GM19035 (cell line): ENCODE results near the gene PTMS.

Source experiments
- ATAC-seq: cut with Tn5 transposase; IDR thresholded peaks from one replicate; pipeline ENCODE4 v1.9.1; 2021; ENCODE audit not compliant: unreplicated experiment

The PTMS gene

DNA sequence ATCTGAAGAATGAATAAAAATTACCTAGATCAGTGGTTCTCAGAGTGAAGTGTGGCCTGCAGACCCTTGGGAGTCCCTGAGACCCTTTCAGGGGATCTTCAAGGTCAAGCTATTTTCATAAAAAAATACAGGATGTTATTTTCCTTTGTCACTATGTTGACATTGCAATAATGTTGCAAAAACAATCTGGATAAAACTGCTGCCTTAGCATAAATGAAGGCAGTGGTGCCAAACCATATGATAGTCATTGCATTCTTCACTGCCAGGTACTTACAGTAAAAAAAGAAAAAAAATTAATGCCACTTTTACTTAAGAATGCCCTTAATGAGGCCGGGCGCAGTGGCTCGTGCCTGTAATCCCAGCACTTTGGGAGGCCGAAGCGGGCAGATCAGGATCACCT, 21.1 kb downstream of the PTMS start:
- no peak for ATAC-seq

GRCh38 chr12:6788972-6789924, 23.1 kb downstream of the PTMS start, which contains the start of gene CD4:
Gene CD4, plus strand, starts transcription at chr12:6789528. Its CDS starts 10,611 bp downstream, at chr12:6800139.
- ATAC-seq: no peak

DNA sequence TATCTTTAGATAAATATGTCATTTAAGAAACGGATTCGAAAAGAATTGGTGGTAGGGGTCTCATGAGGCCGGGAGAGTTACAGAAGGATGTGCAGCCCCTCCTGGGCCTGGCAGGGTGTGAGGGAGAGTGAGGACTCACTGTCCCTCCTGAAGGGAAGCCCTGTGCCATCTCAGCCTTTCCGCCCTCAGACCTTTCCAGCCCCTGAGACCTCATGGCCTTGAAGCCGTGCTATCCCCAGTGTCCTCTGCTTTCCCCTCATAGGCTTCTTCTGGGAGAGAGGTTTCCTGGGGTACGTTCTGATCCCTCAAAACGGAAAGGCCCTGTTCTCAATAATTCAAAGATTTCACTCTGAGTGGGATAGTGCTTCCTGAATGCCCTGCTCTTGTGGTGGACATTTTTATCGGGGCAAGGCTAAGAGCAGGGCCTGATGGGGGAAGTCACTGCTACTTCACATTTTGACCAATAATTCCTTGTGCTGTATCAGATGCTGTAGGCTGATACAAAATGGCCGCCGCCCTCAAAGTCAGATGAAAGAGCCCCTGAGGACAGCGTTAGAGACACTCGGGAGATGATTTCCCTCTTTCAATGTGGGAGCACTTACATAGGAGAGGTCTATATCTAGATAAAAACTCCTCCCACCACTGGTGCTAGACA, 24.5 kb downstream of the PTMS start:
- no peak for ATAC-seq

DNA sequence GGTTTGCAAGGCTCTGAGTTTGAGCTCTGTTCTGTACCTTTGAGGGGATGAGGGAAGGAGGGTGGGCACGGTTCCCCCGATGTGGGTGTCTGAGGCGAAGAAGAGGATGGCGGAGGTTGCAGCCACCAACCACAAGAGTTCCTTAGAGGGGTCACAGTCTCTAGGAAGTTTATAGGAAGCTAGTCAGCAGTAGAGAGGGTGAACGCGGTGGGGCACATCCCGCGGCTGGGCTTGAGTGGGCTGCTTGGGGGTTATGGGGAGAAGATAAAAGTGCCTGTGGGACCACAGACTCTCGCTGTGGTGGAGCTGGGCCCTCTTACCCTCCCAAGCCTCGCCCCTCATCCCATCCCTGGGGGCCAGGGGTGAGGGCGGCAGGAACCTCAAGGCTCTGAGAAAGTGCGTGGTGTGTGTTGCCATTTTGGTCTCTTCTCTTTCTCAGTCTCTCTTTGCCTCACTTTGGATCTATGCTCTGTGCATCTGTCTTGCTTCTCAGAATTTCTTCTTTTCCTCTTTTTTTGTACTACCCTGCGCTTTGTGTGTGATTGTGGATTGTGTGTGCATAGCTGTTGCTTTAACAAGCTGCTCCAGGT, 25.9 kb downstream of the PTMS start:
- ATAC-seq: no peak

DNA sequence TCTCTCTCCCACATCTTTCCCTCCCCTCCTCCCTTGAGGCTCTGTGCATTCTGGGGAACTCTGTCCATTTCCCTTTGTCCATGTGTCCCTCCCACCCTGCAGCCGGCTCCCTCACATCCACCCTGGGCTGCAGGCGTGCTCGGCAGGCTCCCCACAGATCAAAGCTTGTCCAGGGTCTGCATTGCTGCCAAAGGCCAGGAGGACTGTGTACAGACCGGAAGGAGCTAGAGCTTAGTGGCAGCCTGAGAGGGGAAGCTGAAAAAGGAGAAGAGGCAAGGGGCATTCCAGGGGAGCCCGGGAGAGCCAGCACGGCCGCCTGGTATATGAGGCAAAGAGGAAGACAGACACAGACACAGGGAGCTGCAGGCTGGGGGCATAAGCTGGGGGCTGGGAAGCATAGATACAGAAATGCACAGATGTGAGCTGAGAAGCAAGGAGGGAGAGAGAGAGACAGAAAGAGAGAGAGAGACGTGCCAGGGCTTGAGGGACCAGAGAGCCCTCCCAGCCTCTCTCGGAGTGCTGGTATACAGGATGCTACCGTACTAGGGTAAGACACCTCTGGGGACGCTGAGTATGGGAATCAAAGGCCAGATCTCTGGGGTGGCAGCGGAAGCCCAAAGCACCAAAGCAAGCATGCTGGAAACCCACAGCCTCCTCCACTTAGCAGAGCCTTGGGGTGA, 26.5 kb downstream of the PTMS start:
- ATAC-seq: no peak

DNA sequence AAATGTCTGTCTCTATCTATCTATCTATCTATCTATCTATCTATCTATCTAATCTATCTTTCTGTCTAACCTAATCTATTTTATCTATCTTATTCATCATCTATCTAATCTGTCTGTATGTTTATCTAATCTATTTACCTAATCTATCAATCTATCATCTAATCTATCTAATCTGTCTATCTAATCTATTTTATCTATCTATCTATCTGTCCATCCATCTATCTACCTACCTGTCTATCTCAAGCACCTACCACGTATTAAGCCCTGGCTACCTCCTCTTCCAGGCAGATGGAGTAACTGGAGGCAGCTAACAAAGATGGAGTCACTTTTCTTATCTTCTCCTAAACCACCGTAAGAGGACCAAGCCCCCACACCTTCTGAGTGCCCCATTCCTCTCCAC, 28.9 kb downstream of the PTMS start:
- ATAC-seq: no peak

GRCh38 chr12:6796576-6796975, 30.4 kb downstream of the PTMS start:
- ATAC-seq: no peak

GRCh38 chr12:6799147-6799546, 33.0 kb downstream of the PTMS start:
- no peak for ATAC-seq

DNA sequence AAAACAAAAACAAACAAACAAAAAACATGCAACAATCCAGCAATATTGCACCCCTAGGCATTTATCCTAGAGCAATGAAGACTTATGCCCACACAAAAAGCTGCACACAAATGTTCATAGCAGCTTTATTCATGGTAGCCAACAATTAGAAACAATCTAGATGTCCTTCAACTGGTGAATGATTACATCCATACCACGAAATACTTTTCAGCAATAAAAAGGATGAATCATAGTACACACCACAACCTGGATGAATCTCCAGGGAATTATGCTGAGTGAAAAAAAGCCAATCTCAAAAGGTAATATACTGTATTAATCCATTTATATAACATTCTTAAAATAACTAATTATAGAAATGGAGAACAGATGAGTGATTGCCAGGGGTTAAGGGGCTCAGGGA, 41.0 kb downstream of the PTMS start:
- no peak for ATAC-seq

- ATAC-seq: no peak
These were observed 42.9 kb downstream of the PTMS start for GRCh38 chr12:6809056-6809455.

DNA sequence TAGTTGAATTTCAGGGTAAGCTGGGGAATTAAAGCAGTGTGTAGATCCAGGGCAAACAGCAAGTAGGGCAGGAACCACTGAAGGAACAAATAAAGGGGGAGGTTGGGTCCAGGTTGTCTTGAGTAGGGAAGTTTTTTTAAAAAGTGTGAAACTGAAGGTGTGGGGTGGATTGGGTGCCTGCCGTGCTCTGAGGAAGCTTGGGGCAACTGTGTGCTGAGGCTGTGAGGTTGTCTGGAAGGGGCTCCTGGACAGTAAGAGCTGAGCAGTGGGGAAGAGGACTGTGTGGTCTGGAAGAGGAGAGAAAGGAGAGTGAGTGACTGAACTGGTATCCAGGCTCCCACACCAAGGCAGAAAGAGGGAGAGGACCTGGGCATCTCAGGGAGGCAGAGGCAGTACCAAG, 44.6 kb downstream of the PTMS start:
- no peak for ATAC-seq

DNA sequence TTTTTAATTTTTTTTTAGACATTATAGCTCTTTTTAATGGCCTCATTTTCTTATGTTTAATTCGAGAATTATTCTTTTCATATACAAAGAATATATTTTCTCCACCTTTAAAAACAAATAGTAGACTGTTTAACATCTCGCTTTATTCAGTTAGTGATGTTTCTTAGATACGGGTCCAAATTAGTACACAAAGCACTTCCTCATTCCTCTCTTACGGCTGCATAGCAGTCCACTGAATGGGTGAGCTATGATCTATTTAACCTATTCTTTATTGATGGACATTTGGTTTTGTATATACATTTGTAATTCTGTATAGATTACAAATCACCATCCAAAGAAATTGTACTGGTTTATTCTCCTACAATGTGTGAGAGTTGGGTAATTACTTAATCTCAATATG, 47.2 kb downstream of the PTMS start:
- ATAC-seq: no peak

GRCh38 chr12:6816598-6816997, 50.4 kb downstream of the PTMS start:
- ATAC-seq: no peak

DNA sequence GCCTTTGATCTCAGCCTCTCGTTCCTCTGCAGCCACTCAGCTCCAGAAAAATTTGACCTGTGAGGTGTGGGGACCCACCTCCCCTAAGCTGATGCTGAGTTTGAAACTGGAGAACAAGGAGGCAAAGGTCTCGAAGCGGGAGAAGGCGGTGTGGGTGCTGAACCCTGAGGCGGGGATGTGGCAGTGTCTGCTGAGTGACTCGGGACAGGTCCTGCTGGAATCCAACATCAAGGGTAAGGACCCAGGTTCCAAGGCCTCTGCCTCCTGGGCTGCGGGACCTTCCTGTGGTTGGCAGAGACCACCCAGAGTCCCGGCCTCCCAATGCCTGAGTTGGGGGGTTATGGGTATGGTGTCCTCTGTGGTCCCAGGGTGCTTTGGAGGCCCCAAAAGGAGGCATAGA, 50.9 kb downstream of the PTMS start:
- ATAC-seq: no peak

DNA sequence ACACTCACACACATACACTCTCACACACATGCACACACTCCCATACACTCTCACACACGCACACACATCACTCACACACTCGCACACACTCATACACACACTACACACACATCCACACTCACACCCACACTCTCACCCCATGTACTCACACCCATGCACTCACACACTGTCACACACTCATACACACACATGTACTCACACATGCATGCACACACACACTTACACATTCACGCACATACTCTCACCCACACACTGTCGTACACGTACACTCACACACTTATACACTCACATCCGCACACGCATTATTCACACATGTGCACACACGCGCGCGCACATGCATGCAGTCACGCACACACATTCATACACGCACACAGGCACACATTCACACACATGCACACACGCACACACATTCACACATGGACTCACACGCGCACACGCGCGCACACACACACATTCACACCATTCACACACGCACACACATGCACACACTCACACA, 51.5 kb downstream of the PTMS start:
- ATAC-seq: no peak

- ATAC-seq: no peak
These were observed 52.1 kb downstream of the PTMS start for GRCh38 chr12:6818222-6818621.

GRCh38 chr12:6818645-6819044, 52.5 kb downstream of the PTMS start:
- ATAC-seq: no peak

DNA sequence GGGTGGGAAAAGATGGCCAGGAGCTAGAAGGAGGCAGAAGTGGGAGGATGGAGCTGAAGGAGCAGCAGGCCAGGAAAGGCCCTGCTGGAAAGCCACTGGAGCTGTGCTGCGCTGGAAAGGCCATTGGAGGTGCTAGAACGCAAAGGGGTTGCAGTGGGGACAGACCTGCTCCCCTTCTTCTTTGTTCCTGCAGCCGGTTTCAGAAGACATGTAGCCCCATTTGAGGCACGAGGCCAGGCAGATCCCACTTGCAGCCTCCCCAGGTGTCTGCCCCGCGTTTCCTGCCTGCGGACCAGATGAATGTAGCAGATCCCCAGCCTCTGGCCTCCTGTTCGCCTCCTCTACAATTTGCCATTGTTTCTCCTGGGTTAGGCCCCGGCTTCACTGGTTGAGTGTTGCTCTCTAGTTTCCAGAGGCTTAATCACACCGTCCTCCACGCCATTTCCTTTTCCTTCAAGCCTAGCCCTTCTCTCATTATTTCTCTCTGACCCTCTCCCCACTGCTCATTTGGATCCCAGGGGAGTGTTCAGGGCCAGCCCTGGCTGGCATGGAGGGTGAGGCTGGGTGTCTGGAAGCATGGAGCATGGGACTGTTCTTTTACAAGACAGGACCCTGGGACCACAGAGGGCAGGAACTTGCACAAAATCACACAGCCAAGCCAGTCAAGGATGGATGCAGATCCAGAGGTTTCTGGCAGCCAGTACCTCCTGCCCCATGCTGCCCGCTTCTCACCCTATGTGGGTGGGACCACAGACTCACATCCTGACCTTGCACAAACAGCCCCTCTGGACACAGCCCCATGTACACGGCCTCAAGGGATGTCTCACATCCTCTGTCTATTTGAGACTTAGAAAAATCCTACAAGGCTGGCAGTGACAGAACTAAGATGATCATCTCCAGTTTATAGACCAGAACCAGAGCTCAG, 53.2 kb downstream of the PTMS start:
- no peak for ATAC-seq

- ATAC-seq: no peak
These were observed 54.0 kb downstream of the PTMS start for GRCh38 chr12:6820166-6820565.
